ENCODE results near the gene RPS18. TPM values are rescaled to one million over a fixed set of nuclear protein-coding genes. Genes with fewer than 3 reads are reported as not detected.

Gene RPS18
- total RNA-seq, 1 donor from 2014 or later: 4,710 TPM

DNA sequence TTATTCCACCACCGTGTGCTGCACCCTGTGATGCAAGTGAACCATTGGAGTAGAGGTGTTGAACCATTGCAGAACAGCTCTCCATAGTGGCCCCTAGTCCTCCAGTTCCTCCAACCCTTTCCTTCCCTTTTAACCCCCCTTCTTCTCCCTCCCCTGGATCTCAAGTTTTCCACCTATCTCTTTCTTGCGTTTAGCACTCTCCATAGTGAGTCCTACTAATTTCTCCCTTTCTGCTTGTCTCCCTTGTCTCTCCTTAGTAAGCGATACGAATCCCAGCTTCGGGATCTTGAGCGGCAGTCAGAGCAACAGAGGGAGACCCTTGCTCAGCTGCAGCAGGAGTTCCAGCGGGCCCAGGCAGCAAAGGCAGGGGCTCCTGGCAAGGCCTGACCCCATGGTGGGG is 18.6 kb downstream of the RPS18 start:
- H3K4me3 Mint-ChIP-seq: peak overlapping the region; percentile 100
- peak overlapping the region; percentile 95 for H3K27ac Mint-ChIP-seq
- TF ChIP-seq, protein P1, sequence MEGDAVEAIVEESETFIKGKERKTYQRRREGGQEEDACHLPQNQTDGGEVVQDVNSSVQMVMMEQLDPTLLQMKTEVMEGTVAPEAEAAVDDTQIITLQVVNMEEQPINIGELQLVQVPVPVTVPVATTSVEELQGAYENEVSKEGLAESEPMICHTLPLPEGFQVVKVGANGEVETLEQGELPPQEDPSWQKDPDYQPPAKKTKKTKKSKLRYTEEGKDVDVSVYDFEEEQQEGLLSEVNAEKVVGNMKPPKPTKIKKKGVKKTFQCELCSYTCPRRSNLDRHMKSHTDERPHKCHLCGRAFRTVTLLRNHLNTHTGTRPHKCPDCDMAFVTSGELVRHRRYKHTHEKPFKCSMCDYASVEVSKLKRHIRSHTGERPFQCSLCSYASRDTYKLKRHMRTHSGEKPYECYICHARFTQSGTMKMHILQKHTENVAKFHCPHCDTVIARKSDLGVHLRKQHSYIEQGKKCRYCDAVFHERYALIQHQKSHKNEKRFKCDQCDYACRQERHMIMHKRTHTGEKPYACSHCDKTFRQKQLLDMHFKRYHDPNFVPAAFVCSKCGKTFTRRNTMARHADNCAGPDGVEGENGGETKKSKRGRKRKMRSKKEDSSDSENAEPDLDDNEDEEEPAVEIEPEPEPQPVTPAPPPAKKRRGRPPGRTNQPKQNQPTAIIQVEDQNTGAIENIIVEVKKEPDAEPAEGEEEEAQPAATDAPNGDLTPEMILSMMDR (IDR thresholded peaks at IDR 0.05): no peak
- H3K4me1 Mint-ChIP-seq: peaks cover 48% of the 10 kb centered on the region
- no peak for DNase-seq
- H3K36me3 Mint-ChIP-seq (ENCODE audit: low read depth): peaks cover 81% of the 10 kb centered on the region
- ChIA-PET POLR2A (interaction anchor here (2.3 to 5.4 kb wide), 8 partner anchors 9 to 136 kb away, joined by 13 to 80 read pairs (median 20); partner anchors contain the start of genes B3GALT4, RGL2, RPS18 and TAPBP), CTCF (interaction anchor here (3.9 kb wide), 1 partner anchor 13 kb away, joined by 21 read pairs; the partner anchor contains the start of gene B3GALT4)
- no peaks in the 10 kb centered on the region for H3K9me3 Mint-ChIP-seq
- no peaks in the 10 kb centered on the region for H3K27me3 Mint-ChIP-seq
- intact Hi-C loops (cut with micrococcal nuclease): no loop called here
- no peak for ATAC-seq (ENCODE audit: low read depth)

DNA sequence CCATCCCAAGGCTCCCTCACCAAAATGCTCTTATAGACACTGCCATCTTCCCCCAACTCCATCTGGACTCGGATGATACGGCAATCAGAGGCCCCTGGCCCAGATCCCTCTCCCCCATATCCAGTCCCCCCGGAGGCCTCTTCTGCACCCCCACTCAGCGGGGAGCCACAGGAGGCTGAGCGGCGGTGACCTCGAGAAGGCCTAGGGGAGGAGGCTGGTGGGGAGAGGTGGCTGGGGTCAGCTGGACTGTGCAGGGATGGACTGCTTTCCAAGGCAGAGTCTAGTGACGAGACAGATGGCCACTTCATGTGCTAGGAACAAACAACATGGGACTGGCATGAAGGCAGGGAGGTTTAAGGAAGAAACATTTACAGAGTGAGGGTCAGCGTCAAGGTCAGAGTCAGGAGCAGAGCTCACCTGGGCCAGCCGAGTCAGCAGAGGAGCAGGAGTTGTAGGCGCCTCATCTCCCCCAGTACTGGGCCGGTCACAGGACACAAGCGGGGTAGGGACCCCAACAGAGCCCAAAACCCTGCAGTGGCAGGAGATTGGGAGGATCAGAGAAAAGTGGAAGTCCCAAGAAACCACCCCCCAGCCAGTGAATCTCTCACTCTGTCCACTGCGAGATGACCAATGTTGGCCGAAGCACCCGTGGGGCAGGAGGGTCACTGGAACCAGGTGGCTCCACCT is 21.3 kb downstream of the RPS18 start:
- DNase-seq: no peak
- H3K9me3 Mint-ChIP-seq: no peaks in the 10 kb centered on the region
- peaks cover 75% of the 10 kb centered on the region for H3K36me3 Mint-ChIP-seq (ENCODE audit: low read depth)
- H3K27me3 Mint-ChIP-seq: no peaks in the 10 kb centered on the region
- H3K4me3 Mint-ChIP-seq: peak overlapping the region; percentile 15
- H3K27ac Mint-ChIP-seq: no peak overlapping the region
- H3K4me1 Mint-ChIP-seq: peaks cover 47% of the 10 kb centered on the region
- ChIA-PET POLR2A (interaction anchor here (5.4 kb wide), 1 partner anchor 16 kb away, joined by 79 read pairs; the partner anchor contains the start of gene B3GALT4), CTCF (no interaction called here)
- TF ChIP-seq, protein P1 (IDR thresholded peaks at IDR 0.05): no peak
- ATAC-seq (ENCODE audit: low read depth): no peak
- intact Hi-C loops (cut with micrococcal nuclease): no loop called here

DNA sequence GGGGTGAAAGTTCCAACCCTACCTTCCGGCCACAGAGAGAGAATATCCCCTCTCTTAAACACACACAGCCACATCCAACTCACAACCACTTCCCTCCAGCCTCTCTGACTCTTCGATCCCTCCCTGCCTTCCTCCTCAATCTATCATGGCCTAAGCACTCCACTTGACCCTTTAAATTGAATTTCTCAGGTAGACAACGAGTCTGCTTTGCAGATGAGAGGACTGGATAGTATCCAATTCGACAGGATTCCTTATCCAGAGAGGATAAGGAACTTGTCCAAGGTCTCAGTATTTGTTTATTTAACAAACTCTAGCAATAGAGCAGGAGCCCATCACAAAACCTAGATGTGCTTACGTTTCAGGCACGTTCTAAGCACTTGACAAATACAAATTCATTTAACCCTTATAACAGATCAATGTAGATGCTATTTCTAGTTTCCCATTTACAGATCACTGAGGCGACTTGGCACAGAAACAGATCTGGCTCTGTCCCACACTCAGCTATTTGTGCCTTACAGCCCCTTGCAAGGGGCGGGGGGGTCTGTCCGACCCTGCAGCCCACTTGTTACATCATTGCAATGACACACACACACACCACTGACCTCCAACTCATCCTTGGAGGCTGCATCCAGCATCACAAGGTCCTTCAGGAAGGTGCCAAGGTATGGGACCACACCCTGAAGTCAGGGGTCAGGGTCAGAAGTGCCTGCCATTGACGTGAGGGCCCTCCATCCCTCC is 22.4 kb downstream of the RPS18 start:
- H3K4me1 Mint-ChIP-seq: peaks cover 38% of the 10 kb centered on the region
- intact Hi-C loops (cut with micrococcal nuclease): no loop called here
- peaks cover 77% of the 10 kb centered on the region for H3K36me3 Mint-ChIP-seq (ENCODE audit: low read depth)

GRCh38 chr6:33295621-33296369 is 23.9 kb downstream of the RPS18 start:
- intact Hi-C loops (cut with micrococcal nuclease): loop anchor here (5.0 kb wide), 2 partner anchors 132 to 133 kb away; no protein-coding TSS in a partner anchor
- no peak for DNase-seq
- H3K4me3 Mint-ChIP-seq: no peak overlapping the region
- ChIA-PET CTCF (no interaction called here), POLR2A (interaction anchor here (2.8 to 4.5 kb wide), 3 partner anchors 18 to 47 kb away, joined by 10 to 54 read pairs (median 31); partner anchors contain the start of genes B3GALT4, RPS18 and VPS52)
- ATAC-seq (ENCODE audit: low read depth): no peak
- H3K36me3 Mint-ChIP-seq (ENCODE audit: low read depth): peaks cover 79% of the 10 kb centered on the region
- H3K27ac Mint-ChIP-seq: peak overlapping the region; percentile 13
- H3K4me1 Mint-ChIP-seq: peaks cover 33% of the 10 kb centered on the region
- TF ChIP-seq, protein P1 (IDR thresholded peaks at IDR 0.05): no peak
- H3K9me3 Mint-ChIP-seq: no peaks in the 10 kb centered on the region
- no peaks in the 10 kb centered on the region for H3K27me3 Mint-ChIP-seq

More for the DNA sequence above, 22.4 kb downstream of the RPS18 start:
- ATAC-seq (ENCODE audit: low read depth) (no peak), DNase-seq (no peak)
- Mint-ChIP-seq H3K9me3 (no peaks in the 10 kb centered on the region), H3K4me3 (no peak overlapping the region), H3K27me3 (no peaks in the 10 kb centered on the region), H3K27ac (peak overlapping the region; percentile 18)
- CTCF ChIA-PET: no interaction called here
- POLR2A ChIA-PET: interaction anchor here (4.0 kb wide), 1 partner anchor 17 kb away, joined by 31 read pairs; the partner anchor contains the start of gene B3GALT4
- TF ChIP-seq, protein P1 (IDR thresholded peaks at IDR 0.05): no peak
